Loucy (cell line): Measurements from ENCODE around the gene GNA12.

ENCODE experiments used
- H2AFZ ChIP-seq: fragments of 200-600 bp; sonication (generic); 2 replicates; pipeline ENCODE4 v1.6.0; 2016; ENCODE audit warnings: antibody characterized with exemption, mild to moderate bottlenecking, low read length, moderate library complexity
- H3F3A ChIP-seq: fragments of 200-600 bp; 2 replicates; pipeline ENCODE4 v1.6.0; 2016; ENCODE audit warnings: antibody characterized with exemption, low read depth, mild to moderate bottlenecking
- H3K27me3 ChIP-seq: fragments of 200-600 bp; sonication (generic); 2 replicates; pipeline ENCODE4 v1.6.1; 2014; ENCODE audit warnings: low read length, mild to moderate bottlenecking; ENCODE audit not compliant: insufficient read depth, poor library complexity, severe bottlenecking
- H3K36me3 ChIP-seq: fragments of 200-600 bp; sonication (generic); 2 replicates; pipeline ENCODE4 v1.6.1; 2016; ENCODE audit warnings: low read length; ENCODE audit not compliant: insufficient read depth
- H3K4me1 ChIP-seq: fragments of 200-600 bp; sonication (generic); 2 replicates; pipeline ENCODE4 v1.5.1; 2014; ENCODE audit warnings: low read length, mild to moderate bottlenecking; ENCODE audit not compliant: insufficient read depth, poor library complexity, severe bottlenecking
- H3K4me2 ChIP-seq: fragments of 200-600 bp; sonication (generic); 2 replicates; pipeline ENCODE4 v1.6.0; 2014; ENCODE audit warnings: antibody characterized with exemption, low read length, low read depth, mild to moderate bottlenecking; ENCODE audit not compliant: poor library complexity, severe bottlenecking
- H3K4me3 ChIP-seq: fragments of 200-600 bp; sonication (generic); 2 replicates; pipeline ENCODE4 v1.5.1; 2014; ENCODE audit warnings: low read length, mild to moderate bottlenecking, mixed read lengths; ENCODE audit not compliant: poor library complexity, severe bottlenecking
- H3K79me2 ChIP-seq: fragments of 200-600 bp; sonication (generic); 2 replicates; pipeline ENCODE4 v1.6.1; 2014; ENCODE audit warnings: low read length; ENCODE audit not compliant: insufficient read depth
- H3K9ac ChIP-seq: fragments of 200-600 bp; sonication (generic); 2 replicates; pipeline ENCODE4 v1.6.0; 2014; ENCODE audit warnings: mild to moderate bottlenecking, low read depth, low read length, moderate library complexity; ENCODE audit not compliant: poor library complexity, severe bottlenecking
- H3K9me2 ChIP-seq: fragments of 200-600 bp; sonication (generic); replicated peaks from 2 replicates; pipeline ENCODE4 v1.6.1; 2016; ENCODE audit warnings: low read depth, low read length, mixed read lengths
- H3K9me3 ChIP-seq: fragments of 200-600 bp; sonication (generic); 2 replicates; pipeline ENCODE4 v1.6.1; 2014; ENCODE audit warnings: mild to moderate bottlenecking, antibody characterized with exemption, low read length, low read depth; ENCODE audit not compliant: insufficient read depth
- H4K20me1 ChIP-seq: fragments of 200-600 bp; sonication (generic); 2 replicates; pipeline ENCODE4 v1.6.0; 2014; ENCODE audit warnings: antibody characterized with exemption, low read length, mild to moderate bottlenecking; ENCODE audit not compliant: insufficient read depth, poor library complexity, severe bottlenecking
- CTCF ChIP-seq: fragments of 200-600 bp; sonication (generic); conservative IDR thresholded peaks from 2 replicates; pipeline ENCODE4 v1.5.1; 2014; ENCODE audit warnings: mild to moderate bottlenecking, antibody characterized with exemption, low read length
- EZH2phosphoT487 ChIP-seq: fragments of 200-600 bp; IDR thresholded peaks from 2 replicates; pipeline ENCODE4 v1.6.1; 2018; ENCODE audit warnings: antibody characterized with exemption, mild to moderate bottlenecking, moderate library complexity, borderline replicate concordance

Gene GNA12

GRCh38 chr7:2821842-2822507 is 22.1 kb downstream of the GNA12 start:
- H3K9me3 ChIP-seq = no peaks in the 10 kb centered on the region
- no peaks in the 10 kb centered on the region for H3K9me2 ChIP-seq
- H3K27me3 ChIP-seq = no peaks in the 10 kb centered on the region
- peaks cover 42% of the 10 kb centered on the region for H4K20me1 ChIP-seq
- H3K4me1 ChIP-seq = peaks cover 18% of the 10 kb centered on the region
- peaks cover 11% of the 10 kb centered on the region; the same call in 1 of the 2 replicates for H3K36me3 ChIP-seq
- no peak overlapping the region for H3K4me3 ChIP-seq
- no peak overlapping the region for H3K9ac ChIP-seq
- no peak overlapping the region for H3K4me2 ChIP-seq
- H3F3A ChIP-seq = no peaks in the 10 kb centered on the region
- TF ChIP-seq EZH2phosphoT487 (no peak), CTCF (no peak)
- H2AFZ ChIP-seq = no peak overlapping the region
- H3K79me2 ChIP-seq = peaks cover 100% of the 10 kb centered on the region

- Histone ChIP-seq H2AFZ (no peak overlapping the region), H3F3A (no peaks in the 10 kb centered on the region), H3K9me3 (no peaks in the 10 kb centered on the region), H4K20me1 (peaks cover 48% of the 10 kb centered on the region), H3K4me2 (no peak overlapping the region), H3K9me2 (no peaks in the 10 kb centered on the region), H3K4me3 (no peak overlapping the region), H3K79me2 (peaks cover 100% of the 10 kb centered on the region), H3K4me1 (peaks cover 18% of the 10 kb centered on the region), H3K9ac (no peak overlapping the region), H3K27me3 (no peaks in the 10 kb centered on the region), H3K36me3 (peaks cover 11% of the 10 kb centered on the region; the same call in 1 of the 2 replicates)
- no peak for TF ChIP-seq CTCF
- no peak for TF ChIP-seq EZH2phosphoT487
These were observed 22.8 kb downstream of the GNA12 start for GRCh38 chr7:2821161-2821841.

- Histone ChIP-seq H3K9me3 (no peaks in the 10 kb centered on the region), H3K4me2 (no peak overlapping the region), H4K20me1 (peaks cover 53% of the 10 kb centered on the region), H2AFZ (no peak overlapping the region), H3K4me3 (no peak overlapping the region), H3F3A (no peaks in the 10 kb centered on the region), H3K27me3 (no peaks in the 10 kb centered on the region), H3K9ac (no peak overlapping the region), H3K9me2 (no peaks in the 10 kb centered on the region), H3K36me3 (peaks cover 8% of the 10 kb centered on the region; the same call in 1 of the 2 replicates), H3K4me1 (peaks cover 17% of the 10 kb centered on the region), H3K79me2 (peaks cover 100% of the 10 kb centered on the region)
- TF ChIP-seq EZH2phosphoT487 (no peak), CTCF (no peak)
These were observed 23.6 kb downstream of the GNA12 start for GRCh38 chr7:2820508-2820934.
